Measurements from ENCODE around the gene CCDC50.

Gene CCDC50

DNA sequence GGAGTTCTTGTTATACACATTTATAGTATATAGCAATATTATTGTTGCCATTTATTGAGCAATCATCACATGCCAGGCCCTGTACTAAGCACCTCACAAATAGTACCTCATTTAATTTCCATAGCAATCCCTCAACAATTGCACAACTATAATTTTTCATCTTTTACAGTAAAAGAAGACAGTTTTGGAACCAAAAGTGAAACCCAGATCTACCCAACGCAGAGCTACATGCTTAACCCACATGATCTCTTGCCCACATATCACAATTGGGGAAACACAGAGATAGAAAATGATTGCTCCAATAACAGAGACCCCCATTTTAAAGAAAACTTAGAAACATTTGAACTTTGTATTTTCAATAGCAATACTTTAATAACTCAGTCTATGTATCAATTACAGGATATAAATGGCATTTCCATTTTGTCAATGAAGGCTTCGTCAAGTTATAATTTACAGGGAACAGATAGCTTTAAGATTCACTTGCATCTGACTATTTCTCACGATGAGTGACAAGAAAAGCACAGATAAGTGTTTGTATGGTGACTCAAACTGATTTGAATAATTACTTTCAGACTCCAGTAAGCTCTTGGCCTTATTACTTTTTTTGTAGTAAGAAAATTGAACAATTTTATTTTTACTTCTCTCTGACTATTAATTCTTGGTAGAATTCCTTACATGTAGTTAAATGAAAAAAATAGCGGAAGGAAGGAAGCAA lies 38.7 kb upstream of the CCDC50 start:
- H3K79me2 ChIP-seq (ENCODE audit: control insufficient read depth, insufficient read depth, low read length): no peaks in the 10 kb centered on the region
- H2BK5ac ChIP-seq (ENCODE audit: low read length): no peak overlapping the region
- no peak overlapping the region for H3K56ac ChIP-seq (ENCODE audit: low read length)
- no peak overlapping the region for H3K18ac ChIP-seq (ENCODE audit: low read length)
- H3K27ac ChIP-seq (ENCODE audit: low read depth, low read length): no peak overlapping the region
- H3K9ac ChIP-seq (ENCODE audit: low read length): no peak overlapping the region
- H4K5ac ChIP-seq (ENCODE audit: low read length): no peak overlapping the region
- no peak for DNase-seq
- H2BK15ac ChIP-seq (replicated peaks; ENCODE audit: low read depth): no peak overlapping the region
- no peak overlapping the region for H3K4me2 ChIP-seq (ENCODE audit: low read length)
- no peaks in the 10 kb centered on the region for H3K79me1 ChIP-seq (ENCODE audit: low read length)
- no peak overlapping the region for H3K4ac ChIP-seq (ENCODE audit: low read depth, low read length)
- no peaks in the 10 kb centered on the region for H3K27me3 ChIP-seq (ENCODE audit: insufficient read depth, low read length, poor library complexity)
- H2BK120ac ChIP-seq (ENCODE audit: low read depth, low read length): no peak overlapping the region
- H3K4me1 ChIP-seq (ENCODE audit: control insufficient read depth, low read depth, low read length): no peaks in the 10 kb centered on the region
- no peaks in the 10 kb centered on the region for H3K36me3 ChIP-seq (ENCODE audit: control insufficient read depth, insufficient read depth, low read length)
- WGBS (ENCODE audit: extremely low coverage, insufficient coverage, low lambda C conversion rate): no CpG with 5 or more reads among the region's 4 CpGs
- no peak overlapping the region for H3K4me3 ChIP-seq (ENCODE audit: low read length)
- no peak overlapping the region for H2AK5ac ChIP-seq (ENCODE audit: low read length)
- no peak overlapping the region for H4K8ac ChIP-seq (ENCODE audit: low read depth, low read length)
- H3K23ac ChIP-seq (ENCODE audit: low read length): no peak overlapping the region

DNA sequence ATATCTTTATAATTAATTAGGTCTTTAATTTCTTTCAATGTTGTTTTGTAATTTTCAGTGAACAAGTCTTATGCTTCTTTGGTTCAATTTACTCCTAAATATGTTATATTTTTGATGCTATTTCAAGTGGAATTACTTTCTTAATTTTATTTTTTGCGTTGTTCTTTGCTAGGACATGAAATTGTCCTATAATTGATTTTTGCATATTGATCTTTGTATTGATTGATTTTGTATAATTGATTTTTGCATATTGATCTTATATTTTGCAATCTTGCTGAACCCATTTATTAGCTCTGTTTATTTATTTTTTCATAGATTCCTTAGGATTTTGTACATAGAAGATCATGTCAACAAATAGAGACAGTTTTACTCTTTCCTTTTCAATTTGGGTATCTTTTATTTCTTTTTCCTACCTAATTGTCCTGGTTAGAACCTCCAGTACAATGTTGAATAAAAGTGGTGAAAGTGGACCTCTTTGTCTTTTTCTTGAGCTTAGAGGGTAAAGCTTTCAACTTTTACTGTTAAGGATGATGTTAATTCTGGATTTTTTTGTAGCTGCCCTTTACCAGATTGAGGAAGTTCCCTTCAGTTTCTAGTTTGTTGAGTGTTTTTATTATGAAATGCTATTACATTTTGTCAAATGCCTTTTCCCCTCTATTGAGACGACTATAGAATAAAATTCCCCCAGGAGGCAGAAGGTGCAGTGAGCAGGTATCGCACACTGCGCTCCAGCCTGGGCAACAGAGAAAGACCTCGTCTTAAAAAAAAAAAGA lies 36.8 kb upstream of the CCDC50 start:
- Histone ChIP-seq H3K4ac (ENCODE audit: low read depth, low read length) (no peak overlapping the region), H3K56ac (ENCODE audit: low read length) (no peak overlapping the region), H3K27me3 (ENCODE audit: insufficient read depth, low read length, poor library complexity) (no peaks in the 10 kb centered on the region), H3K4me2 (ENCODE audit: low read length) (no peak overlapping the region), H3K79me1 (ENCODE audit: low read length) (no peaks in the 10 kb centered on the region), H2BK15ac (replicated peaks; ENCODE audit: low read depth) (no peak overlapping the region), H2AK5ac (ENCODE audit: low read length) (no peak overlapping the region), H3K18ac (ENCODE audit: low read length) (no peak overlapping the region), H3K9ac (ENCODE audit: low read length) (no peak overlapping the region), H2BK120ac (ENCODE audit: low read depth, low read length) (no peak overlapping the region), H3K4me1 (ENCODE audit: control insufficient read depth, low read depth, low read length) (no peaks in the 10 kb centered on the region), H3K79me2 (ENCODE audit: control insufficient read depth, insufficient read depth, low read length) (no peaks in the 10 kb centered on the region), H3K4me3 (ENCODE audit: low read length) (no peak overlapping the region), H3K27ac (ENCODE audit: low read depth, low read length) (no peak overlapping the region), H4K8ac (ENCODE audit: low read depth, low read length) (no peak overlapping the region), H3K23ac (ENCODE audit: low read length) (no peak overlapping the region), H4K5ac (ENCODE audit: low read length) (no peak overlapping the region), H2BK5ac (ENCODE audit: low read length) (no peak overlapping the region), H3K36me3 (ENCODE audit: control insufficient read depth, insufficient read depth, low read length) (no peaks in the 10 kb centered on the region)
- DNase-seq: no peak
- WGBS (ENCODE audit: extremely low coverage, insufficient coverage, low lambda C conversion rate): no CpG with 5 or more reads among the region's 5 CpGs

DNA sequence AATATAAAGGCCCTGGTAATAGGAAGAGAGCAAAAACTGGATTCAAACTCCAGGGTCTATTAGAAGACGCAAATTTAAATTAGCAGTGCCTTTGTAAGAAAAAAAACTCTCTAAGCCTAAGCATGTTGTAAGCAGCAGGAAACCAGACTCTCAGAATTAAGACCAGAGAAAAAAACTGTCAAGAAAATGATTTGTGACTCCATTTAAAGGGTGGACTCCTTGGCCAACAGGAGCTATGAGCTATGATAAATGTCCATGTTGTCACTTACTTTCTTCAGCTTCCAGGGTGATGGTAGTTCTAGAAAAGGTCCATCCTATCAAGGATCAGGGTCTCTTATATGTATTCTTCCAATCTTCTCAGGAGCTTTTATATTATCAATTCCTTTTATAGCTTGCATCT lies 34.9 kb upstream of the CCDC50 start:
- Histone ChIP-seq H3K9ac (ENCODE audit: low read length) (no peak overlapping the region), H3K27me3 (ENCODE audit: insufficient read depth, low read length, poor library complexity) (no peaks in the 10 kb centered on the region), H3K23ac (ENCODE audit: low read length) (no peak overlapping the region), H3K4me1 (ENCODE audit: control insufficient read depth, low read depth, low read length) (no peaks in the 10 kb centered on the region), H4K5ac (ENCODE audit: low read length) (no peak overlapping the region), H3K4ac (ENCODE audit: low read depth, low read length) (no peak overlapping the region), H2BK5ac (ENCODE audit: low read length) (no peak overlapping the region), H3K27ac (ENCODE audit: low read depth, low read length) (no peak overlapping the region), H2BK120ac (ENCODE audit: low read depth, low read length) (no peak overlapping the region), H2AK5ac (ENCODE audit: low read length) (no peak overlapping the region), H2BK15ac (replicated peaks; ENCODE audit: low read depth) (no peak overlapping the region), H3K36me3 (ENCODE audit: control insufficient read depth, insufficient read depth, low read length) (no peaks in the 10 kb centered on the region), H3K56ac (ENCODE audit: low read length) (no peak overlapping the region), H3K4me2 (ENCODE audit: low read length) (no peak overlapping the region), H3K79me2 (ENCODE audit: control insufficient read depth, insufficient read depth, low read length) (no peaks in the 10 kb centered on the region), H3K18ac (ENCODE audit: low read length) (no peak overlapping the region), H4K8ac (ENCODE audit: low read depth, low read length) (no peak overlapping the region), H3K79me1 (ENCODE audit: low read length) (no peaks in the 10 kb centered on the region), H3K4me3 (ENCODE audit: low read length) (no peak overlapping the region)
- WGBS (ENCODE audit: extremely low coverage, insufficient coverage, low lambda C conversion rate): no CpG with 5 or more reads among the region's 1 CpG
- no peak for DNase-seq

DNA sequence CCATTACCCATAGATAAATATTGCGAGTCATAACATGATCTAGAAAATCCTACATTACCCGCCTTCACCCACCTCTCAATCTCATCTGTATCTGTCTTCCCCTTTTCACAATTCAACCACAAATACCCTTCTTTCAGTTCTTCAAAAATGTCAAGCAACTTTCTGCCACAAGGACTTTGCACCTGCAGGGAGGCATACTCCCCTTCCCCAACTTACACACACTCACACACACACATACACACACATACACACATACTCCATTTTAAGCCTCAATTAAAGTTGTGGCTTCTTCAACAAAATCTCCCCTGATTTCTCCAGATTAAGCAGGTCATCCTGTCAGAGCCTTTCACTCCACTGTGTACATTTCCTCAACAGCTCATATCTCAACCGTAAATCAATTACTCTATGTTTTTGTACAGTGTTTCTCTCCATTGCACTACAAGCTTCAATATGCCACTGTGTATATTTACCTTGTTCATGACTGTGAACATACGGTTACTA lies 33.1 kb upstream of the CCDC50 start:
- Histone ChIP-seq H2BK15ac (replicated peaks; ENCODE audit: low read depth) (no peak overlapping the region), H3K79me2 (ENCODE audit: control insufficient read depth, insufficient read depth, low read length) (no peaks in the 10 kb centered on the region), H4K8ac (ENCODE audit: low read depth, low read length) (no peak overlapping the region), H2AK5ac (ENCODE audit: low read length) (no peak overlapping the region), H3K4me1 (ENCODE audit: control insufficient read depth, low read depth, low read length) (no peaks in the 10 kb centered on the region), H3K4me3 (ENCODE audit: low read length) (no peak overlapping the region), H3K79me1 (ENCODE audit: low read length) (no peaks in the 10 kb centered on the region), H3K36me3 (ENCODE audit: control insufficient read depth, insufficient read depth, low read length) (no peaks in the 10 kb centered on the region), H4K5ac (ENCODE audit: low read length) (no peak overlapping the region), H2BK5ac (ENCODE audit: low read length) (no peak overlapping the region), H3K27me3 (ENCODE audit: insufficient read depth, low read length, poor library complexity) (no peaks in the 10 kb centered on the region), H3K18ac (ENCODE audit: low read length) (no peak overlapping the region), H3K4me2 (ENCODE audit: low read length) (no peak overlapping the region), H3K56ac (ENCODE audit: low read length) (no peak overlapping the region), H3K27ac (ENCODE audit: low read depth, low read length) (no peak overlapping the region), H3K23ac (ENCODE audit: low read length) (no peak overlapping the region), H3K4ac (ENCODE audit: low read depth, low read length) (no peak overlapping the region), H3K9ac (ENCODE audit: low read length) (no peak overlapping the region), H2BK120ac (ENCODE audit: low read depth, low read length) (no peak overlapping the region)
- DNase-seq: no peak
- 100% methylated on average over 1 of the region's 4 CpGs for WGBS (ENCODE audit: extremely low coverage, insufficient coverage, low lambda C conversion rate)

DNA sequence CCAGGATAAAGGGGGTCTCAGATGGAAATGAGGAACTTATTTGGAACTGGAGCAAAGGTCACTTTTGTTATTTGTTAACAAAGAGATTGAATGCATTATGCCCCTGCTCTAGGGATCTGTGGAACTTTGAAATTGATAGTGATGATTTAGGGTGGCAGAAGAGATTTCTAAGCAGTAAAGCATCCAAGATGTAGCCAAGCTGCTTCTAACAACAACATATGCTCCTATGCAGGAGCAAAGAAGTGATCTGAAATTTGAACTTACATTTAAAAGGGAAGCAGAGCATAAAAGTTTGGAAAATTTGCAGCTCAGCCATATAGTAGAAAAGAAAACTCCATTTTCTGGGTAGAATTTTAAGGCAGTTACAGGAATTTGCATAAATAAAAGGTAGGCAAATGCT lies 30.3 kb upstream of the CCDC50 start:
- Histone ChIP-seq H2BK120ac (ENCODE audit: low read depth, low read length) (no peak overlapping the region), H3K9ac (ENCODE audit: low read length) (no peak overlapping the region), H3K27me3 (ENCODE audit: insufficient read depth, low read length, poor library complexity) (no peaks in the 10 kb centered on the region)

More for the DNA sequence above, 30.3 kb upstream of the CCDC50 start:
- Histone ChIP-seq H2BK5ac (ENCODE audit: low read length) (no peak overlapping the region), H3K23ac (ENCODE audit: low read length) (no peak overlapping the region), H2BK15ac (replicated peaks; ENCODE audit: low read depth) (no peak overlapping the region), H3K4ac (ENCODE audit: low read depth, low read length) (no peak overlapping the region), H2AK5ac (ENCODE audit: low read length) (no peak overlapping the region), H3K79me2 (ENCODE audit: control insufficient read depth, insufficient read depth, low read length) (no peaks in the 10 kb centered on the region), H4K5ac (ENCODE audit: low read length) (no peak overlapping the region), H3K56ac (ENCODE audit: low read length) (no peak overlapping the region), H4K8ac (ENCODE audit: low read depth, low read length) (no peak overlapping the region), H3K4me2 (ENCODE audit: low read length) (no peak overlapping the region), H3K36me3 (ENCODE audit: control insufficient read depth, insufficient read depth, low read length) (no peaks in the 10 kb centered on the region), H3K79me1 (ENCODE audit: low read length) (no peaks in the 10 kb centered on the region), H3K4me3 (ENCODE audit: low read length) (no peak overlapping the region), H3K18ac (ENCODE audit: low read length) (no peak overlapping the region), H3K4me1 (ENCODE audit: control insufficient read depth, low read depth, low read length) (peaks cover 2% of the 10 kb centered on the region), H3K27ac (ENCODE audit: low read depth, low read length) (no peak overlapping the region)
- DNase-seq: no peak
